ENCODE data around the gene KMT5B. TPM values are rescaled to one million over a fixed set of nuclear protein-coding genes. Genes with fewer than 3 reads are reported as not detected.

Gene KMT5B
- total RNA-seq, 1 donor: 20.1 TPM

DNA sequence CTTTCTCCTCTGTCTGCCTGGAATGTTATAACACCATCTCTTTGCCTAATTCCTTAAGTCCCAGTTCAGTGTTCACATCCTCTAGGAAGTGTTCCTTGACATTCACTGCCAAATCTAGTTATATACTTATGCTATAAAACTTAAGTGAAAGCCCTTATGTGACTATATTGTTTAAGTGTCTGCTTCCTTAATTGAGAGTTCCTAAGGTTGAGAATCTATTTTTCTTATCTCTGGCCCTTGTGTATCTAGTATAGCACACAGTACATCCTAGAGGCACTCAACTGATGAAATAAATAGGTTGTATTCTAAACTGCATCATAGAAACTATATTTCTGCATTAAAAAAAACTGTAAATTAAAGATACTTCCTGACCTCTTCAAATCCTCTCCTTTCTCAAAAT, 16.9 kb downstream of the KMT5B start:
- TF ChIP-seq, protein P1, sequence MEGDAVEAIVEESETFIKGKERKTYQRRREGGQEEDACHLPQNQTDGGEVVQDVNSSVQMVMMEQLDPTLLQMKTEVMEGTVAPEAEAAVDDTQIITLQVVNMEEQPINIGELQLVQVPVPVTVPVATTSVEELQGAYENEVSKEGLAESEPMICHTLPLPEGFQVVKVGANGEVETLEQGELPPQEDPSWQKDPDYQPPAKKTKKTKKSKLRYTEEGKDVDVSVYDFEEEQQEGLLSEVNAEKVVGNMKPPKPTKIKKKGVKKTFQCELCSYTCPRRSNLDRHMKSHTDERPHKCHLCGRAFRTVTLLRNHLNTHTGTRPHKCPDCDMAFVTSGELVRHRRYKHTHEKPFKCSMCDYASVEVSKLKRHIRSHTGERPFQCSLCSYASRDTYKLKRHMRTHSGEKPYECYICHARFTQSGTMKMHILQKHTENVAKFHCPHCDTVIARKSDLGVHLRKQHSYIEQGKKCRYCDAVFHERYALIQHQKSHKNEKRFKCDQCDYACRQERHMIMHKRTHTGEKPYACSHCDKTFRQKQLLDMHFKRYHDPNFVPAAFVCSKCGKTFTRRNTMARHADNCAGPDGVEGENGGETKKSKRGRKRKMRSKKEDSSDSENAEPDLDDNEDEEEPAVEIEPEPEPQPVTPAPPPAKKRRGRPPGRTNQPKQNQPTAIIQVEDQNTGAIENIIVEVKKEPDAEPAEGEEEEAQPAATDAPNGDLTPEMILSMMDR (IDR thresholded peaks at IDR 0.05; ENCODE audit: insufficient read depth, low read length): no peak
- no peak for DNase-seq (ENCODE audit: low read depth)
- no peak overlapping the region for H3K4me3 ChIP-seq (ENCODE audit: low read depth, low read length)

DNA sequence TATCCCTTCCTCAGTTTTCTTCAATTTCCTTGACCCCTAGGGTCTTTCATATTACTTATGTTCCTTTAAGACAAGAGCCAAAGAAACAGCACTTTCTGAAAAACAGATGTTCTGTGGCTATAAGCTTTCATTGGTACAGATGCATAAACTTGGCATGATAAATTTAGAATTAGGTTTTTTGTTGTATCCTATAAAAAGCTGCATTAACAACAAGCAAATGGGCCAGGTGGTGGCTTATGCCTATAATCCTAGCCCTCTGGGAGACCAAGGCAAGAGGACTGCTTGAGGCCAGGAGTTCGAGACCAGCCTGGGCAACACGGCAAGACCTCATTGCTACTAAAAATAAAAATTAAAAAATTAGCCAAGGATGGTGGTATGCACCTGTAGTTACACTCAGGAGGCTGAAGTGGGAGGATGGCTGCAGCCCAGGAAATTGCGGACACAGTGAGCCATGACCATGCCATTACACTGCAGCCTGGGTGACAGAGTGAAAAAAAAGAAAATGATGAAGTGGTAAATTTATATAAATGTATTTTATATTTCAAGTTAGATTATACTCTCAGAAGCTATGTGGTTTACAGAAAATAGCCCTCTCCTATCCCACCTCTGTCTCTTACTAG, 18.3 kb downstream of the KMT5B start:
- DNase-seq (ENCODE audit: low read depth): no peak
- no peak overlapping the region for H3K4me3 ChIP-seq (ENCODE audit: low read depth, low read length)
- TF ChIP-seq, protein P1 (IDR thresholded peaks at IDR 0.05; ENCODE audit: insufficient read depth, low read length): no peak

DNA sequence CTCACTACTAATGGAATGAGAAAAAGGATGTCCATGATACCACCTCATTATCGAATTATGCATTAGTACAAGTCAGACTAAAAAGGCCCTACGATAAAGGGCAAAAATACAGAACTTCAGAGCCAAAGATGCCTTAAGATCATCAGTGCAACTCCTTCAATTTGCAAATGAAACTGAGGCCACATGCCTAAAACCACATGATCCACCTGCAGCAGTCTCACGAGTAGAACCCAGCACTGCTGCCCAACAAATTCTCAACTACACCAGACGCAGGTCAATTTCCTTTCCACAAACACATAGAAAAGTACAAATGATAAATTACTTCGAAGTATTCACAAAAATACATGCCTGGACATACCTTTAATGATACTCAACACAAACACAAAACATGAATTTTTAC, 20.1 kb downstream of the KMT5B start:
- no peak for DNase-seq (ENCODE audit: low read depth)
- no peak overlapping the region for H3K4me3 ChIP-seq (ENCODE audit: low read depth, low read length)
- TF ChIP-seq, protein P1 (IDR thresholded peaks at IDR 0.05; ENCODE audit: insufficient read depth, low read length): no peak

DNA sequence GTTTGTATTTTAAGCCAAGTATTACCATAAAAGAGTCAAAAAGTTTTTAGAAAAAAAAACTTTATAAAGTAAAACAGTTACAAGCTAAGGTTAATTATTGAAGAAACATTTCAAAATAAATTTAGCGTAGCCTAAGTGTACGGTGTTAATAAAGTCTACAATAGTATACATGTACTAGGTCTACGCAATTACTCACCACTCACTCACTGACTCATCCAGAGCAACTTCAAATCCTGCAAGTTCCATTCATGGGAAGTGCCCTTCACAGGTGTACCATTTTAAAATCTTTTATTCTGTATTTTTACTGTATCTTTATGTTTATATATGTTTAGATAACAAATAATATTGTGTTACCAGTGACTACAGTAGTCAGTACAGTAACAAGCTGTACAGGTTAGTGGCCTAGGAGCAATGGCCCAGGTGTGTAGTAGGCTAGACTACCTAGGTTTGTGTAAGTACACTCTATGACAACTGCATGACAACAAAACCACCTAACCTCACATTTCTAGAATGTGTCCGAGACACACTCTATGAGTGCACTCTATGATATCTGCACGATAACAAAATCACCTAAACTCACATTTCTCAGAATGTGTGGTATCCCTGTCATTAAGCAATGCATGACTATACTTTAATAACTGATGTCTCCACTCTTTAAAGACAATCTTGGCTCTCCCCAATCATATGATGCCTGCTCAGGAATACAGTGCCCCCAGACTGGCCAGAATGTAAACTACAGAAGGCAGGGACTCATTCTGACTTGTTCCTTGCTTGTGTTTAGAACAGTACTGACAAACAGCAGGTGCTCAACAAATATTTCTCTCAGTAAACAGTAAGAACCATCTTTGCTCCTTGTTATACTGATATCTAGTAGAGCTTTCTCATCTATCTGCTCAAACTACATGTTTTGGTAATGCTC, 21.2 kb downstream of the KMT5B start:
- no peak for DNase-seq (ENCODE audit: low read depth)
- H3K4me3 ChIP-seq (ENCODE audit: low read depth, low read length): no peak overlapping the region
- TF ChIP-seq, protein P1 (IDR thresholded peaks at IDR 0.05; ENCODE audit: insufficient read depth, low read length): no peak

DNA sequence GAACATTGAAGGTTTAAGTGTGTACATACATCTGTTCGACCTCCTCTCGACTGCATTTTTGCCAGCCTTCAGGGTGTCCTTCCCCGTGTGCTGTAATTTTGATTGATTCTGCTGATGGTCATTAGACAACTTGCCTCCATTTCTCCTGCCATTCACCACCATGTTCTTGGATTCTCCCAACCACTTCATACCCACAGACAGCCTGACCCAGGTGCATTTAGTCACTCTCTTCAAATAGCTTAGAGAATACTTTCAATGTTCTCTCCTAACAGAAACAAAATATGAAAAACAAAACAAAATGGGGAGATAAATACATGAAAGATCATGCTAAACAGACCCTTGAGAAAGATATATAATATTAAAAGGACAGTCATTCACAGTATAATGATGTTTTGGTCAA, 23.2 kb downstream of the KMT5B start:
- DNase-seq (ENCODE audit: low read depth): no peak
- TF ChIP-seq, protein P1 (IDR thresholded peaks at IDR 0.05; ENCODE audit: insufficient read depth, low read length): no peak
- no peak overlapping the region for H3K4me3 ChIP-seq (ENCODE audit: low read depth, low read length)

DNA sequence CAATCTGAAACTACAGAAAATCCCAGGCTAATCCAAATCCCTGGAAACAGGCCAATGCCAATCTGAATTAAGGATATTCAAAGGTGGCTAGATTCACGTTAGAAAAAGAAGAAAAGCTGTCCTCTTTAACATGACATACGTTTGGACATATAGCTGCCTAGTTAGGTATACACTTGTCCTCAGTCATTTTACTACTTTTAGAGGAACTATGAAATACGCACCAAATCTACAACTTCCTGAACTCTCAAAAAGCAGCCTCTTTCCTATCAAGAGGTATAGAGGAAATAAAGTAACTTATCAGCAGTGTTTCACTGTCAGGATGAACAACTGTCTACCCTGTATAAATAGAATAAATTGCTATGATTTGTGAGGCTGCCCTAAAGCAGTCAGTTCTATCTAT, 24.0 kb downstream of the KMT5B start:
- H3K4me3 ChIP-seq (ENCODE audit: low read depth, low read length): no peak overlapping the region
- TF ChIP-seq, protein P1 (IDR thresholded peaks at IDR 0.05; ENCODE audit: insufficient read depth, low read length): no peak
- no peak for DNase-seq (ENCODE audit: low read depth)

Measured in fibroblast of the aortic adventitia (primary cell).